ENCODE measurements around the gene SYNE1. TPM values are rescaled to one million over a fixed set of nuclear protein-coding genes. Genes with fewer than 3 reads are reported as not detected.

Gene SYNE1
- total and polyA plus RNA-seq, 2 of the 8 experiments (the other 6 are each of a cell fraction or from before 2014, with no cell fraction given): 2.8 to 5.5 TPM

- TF ChIP-seq RAD21 (IDR thresholded peaks at IDR 0.05 in 1 of 2, conservative IDR thresholded peaks at IDR 0.05 in 1 of 2; ENCODE audit: low read depth in 2 of 2, low read length in 2 of 2): peak; percentile 56 to 60
These were observed 298.6 kb downstream of the SYNE1 start (continued) for GRCh38 chr6:152338335-152339125.

Data from H1 (cell line).